GM19023 (cell line): ENCODE data around the gene AMDHD2.
A peak's percentile ranks its signal among the peaks of the same experiment; 100 is the strongest.

Experiments used
- ATAC-seq: cut with Tn5 transposase; IDR thresholded peaks from one replicate; pipeline ENCODE4 v1.9.1; 2021; ENCODE audit warnings: mild to moderate bottlenecking, moderate library complexity; ENCODE audit not compliant: unreplicated experiment

The AMDHD2 gene

DNA sequence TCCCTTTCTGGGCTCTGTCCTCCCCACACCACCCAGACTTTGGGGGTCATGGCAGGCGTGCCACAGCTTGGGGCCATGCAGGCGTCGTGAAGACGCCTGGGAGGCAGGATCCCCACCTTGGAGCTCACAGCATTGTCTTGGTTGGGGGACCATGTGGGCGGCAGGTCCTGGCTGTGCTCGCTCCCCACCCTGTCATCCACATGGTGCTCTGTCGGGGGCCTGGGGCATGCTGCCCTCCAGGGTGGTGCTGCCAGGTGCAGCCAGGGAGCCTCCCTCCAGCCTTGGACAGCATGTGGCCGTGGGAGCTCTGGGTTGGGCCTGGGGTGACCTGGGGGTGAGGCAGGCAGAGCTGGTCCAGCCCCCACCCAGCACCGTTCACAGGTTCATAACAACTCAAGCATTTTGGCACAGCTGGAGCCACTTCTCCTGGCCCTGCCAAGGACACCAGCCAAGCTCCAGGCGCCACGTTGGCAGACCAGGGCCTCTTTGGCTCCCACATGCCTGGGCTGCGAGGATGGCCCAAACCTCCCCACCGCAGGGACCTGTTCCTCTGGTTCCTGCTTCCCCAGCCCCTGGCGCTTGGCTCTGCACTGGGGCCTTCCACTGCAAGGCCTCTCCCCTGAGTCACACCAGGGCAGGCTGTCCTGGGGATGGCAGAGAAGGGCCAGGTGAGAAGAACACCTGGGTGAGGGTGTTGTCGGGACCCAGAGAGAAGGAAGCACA lies 21.5 kb upstream of the AMDHD2 start:
- ATAC-seq: no peak

DNA sequence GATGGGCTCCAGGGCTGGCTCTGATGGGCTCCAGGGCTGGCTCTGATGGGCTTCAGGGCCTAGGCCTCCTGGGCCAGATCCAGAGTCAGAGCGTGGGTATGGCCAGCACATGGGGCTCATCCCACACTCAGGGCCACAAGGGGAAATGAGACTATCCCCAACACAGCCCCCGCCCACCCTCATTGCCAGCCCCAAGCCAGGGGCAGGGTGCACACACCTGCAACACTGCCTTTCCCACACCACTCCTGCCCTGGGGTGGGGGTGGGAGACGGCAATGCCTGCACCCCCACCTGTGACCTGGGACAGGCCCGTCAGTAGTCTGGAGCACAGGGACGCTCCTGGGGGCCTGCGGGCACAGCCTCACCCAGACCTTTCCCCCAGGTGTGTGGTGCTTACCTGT lies 20.7 kb upstream of the AMDHD2 start:
- no peak for ATAC-seq

DNA sequence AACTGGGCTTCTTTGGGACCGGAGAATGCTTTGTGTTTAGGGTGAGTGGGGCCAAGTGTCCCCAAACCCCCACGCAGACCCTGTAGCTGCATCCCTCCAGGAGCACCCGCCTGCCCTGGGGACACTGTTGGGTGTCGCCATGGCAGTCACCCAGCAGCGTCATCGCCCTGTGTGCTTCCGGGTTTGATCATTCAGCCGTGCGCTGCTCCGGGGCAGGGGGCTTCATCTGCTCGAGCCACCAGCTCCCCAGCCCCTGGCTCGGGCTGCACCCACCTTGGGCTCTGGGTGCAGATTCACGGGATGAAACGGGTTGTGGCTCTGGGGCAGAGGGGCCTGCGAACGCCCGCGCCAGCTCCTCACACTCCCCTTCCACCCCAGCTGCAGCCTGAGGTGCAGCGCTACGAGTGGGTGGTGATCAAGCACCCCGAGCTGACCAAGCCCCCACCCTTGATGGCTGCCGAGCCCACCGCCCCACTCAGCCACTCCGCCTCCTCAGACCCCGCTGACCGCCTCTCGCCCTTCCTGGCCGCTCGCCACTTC lies 20.2 kb upstream of the AMDHD2 start:
- ATAC-seq: no peak

DNA sequence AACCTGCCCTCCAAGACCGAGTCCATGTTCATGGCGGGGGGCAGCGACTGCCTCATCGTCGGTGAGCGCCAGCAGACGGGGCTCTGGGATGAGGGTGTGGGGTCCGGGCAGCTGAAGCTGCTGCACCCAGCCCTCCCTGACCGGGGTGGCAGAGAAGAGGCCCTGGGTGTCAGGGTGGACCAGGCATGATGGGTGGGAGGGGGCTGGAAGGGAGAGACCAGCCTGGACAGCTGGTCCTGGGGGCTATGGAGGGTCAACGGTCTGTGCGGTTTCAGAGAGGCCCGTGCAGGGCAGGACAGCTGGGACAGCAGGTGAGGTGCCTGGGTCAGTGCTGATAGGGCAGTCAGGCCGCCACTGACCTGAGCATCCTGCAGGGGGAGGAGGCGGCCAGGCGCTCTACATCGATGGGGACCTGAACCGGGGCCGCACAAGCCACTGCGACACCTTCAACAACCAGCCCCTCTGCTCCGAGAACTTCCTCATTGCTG lies 19.7 kb upstream of the AMDHD2 start:
- no peak for ATAC-seq

DNA sequence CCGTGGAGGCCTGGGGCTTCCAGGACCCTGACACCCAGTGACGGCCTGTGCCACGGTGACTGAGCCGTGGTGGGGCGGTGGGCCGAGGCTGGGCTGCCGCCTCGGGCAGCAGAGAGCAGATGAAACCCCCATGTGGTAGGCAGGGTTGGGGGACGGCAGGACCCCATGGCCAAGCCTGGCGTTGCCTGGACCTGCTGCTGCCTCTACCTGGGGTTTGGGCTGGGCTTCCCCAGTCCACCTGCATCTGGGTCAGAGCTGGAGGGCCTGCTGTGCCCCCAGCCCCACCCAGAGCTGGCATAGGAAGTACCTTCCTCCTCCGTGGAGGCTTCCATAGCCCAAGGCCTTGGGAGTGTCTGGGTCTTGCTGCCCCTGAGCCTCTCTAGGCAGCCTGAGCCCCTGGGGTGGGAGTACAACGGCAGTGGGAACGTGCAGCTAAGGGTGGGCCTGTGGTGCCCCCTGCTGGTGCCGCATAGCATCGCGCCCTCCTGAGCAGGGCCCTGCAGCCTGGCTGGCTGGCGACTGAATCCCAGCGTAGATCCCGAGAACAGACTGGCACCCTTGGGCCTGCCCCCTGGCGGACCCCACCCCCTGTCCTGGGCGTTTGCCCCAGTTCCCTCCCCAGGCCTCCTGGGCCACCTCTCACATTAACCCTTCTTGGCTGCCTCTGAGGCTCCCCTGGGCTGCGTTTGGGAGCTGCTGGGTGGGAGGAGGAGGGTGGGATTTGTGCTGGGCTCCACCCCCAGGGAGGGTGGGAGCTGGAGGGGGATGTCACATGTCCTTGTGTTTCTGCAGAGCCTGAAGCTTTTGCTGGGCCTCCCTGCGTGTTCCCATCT lies 19.0 kb upstream of the AMDHD2 start:
- no peak for ATAC-seq

DNA sequence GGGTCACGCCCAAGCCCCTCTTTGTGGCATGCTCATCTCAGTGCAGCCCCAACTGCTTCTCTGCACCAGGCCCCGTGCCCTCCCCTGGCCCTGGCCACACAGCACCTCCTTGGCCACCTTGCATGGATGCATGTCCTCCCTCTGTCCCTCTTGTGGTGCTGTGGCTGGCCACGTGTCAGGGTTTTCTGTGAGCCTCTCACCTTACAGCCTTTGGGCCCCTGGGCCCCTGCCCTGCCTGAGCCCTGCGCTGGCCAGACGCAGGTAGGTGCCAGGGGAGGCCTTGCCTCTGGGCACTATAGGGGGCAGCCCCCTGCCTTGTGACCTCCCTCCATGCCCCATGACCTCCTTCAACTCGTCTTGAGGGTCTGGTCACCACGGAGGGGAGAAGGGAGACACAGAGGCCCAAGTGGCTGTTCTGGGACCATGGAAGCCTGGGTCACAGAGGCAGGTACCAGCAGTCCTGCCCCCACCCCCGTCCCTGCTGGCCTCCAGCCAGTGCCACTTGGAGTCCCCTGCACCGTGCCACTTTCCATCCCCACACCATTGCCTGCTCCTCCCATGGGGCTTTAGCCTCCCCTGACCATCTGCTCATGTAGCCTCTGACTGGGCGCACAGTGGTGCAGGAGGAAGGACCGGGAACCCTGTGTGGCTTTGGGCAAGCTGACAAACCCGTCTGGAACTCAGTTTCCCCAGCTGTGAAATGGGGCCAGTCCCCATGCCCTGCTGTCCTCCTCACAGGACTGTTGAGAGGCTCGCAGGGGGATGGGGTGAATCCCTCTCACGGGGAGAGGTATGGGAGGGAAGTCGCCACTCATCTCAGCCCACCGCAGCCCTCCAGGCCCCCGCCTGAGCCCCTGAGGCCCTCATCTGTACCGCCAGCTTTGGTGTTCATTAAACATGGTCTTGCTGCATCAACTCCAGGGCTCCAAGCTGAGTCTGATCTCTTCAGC lies 17.9 kb upstream of the AMDHD2 start:
- no peak for ATAC-seq

DNA sequence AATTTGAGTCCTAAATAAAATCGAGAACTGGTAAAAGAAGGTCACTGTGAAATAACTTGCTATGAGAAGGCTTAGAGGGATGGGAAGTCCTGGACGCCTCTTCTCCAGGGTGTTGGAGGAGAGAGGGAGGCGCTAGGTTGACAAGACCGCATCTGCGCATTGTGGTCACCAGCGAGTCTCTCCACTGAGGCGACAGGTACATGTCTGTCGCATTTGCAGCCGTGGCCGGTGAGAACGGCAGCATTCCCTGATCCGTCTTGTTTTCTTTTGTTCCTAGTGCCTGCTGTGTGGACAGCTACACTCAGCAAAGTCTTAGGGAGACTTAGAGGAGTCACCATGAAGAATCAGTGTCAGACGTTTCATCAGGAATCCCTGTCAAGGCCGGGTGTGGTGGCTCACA lies 14.5 kb upstream of the AMDHD2 start:
- no peak for ATAC-seq

DNA sequence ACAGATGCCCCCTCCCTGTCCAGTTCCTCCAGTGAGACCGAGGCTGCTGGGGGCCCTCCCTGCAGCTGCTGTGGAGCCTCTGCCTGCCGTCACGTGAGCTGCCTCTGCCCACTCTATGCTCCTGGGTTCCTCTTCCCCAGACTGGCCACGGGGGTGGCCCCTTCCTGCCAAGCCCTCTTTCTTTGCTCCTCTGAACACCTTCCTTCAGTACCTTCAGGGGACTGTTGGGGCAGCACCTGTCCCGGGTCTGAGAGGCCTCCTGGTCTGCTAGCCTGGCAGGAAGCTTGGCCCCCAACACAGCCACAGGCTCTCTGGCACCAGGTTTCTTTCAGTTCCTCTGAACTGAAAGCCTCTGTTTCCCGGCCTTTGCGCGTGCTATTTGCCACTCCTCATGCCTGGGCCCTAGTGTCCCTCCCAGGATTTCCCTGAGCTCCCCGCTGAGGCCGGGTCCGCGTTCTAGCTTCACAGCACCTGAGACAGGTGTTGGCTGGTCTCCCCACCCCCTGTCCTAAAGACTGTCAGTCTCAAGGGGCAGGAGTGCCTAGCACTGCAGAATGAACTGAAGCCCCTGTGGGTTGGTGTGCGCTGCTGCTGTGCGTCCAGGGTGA lies 13.0 kb upstream of the AMDHD2 start:
- no peak for ATAC-seq

DNA sequence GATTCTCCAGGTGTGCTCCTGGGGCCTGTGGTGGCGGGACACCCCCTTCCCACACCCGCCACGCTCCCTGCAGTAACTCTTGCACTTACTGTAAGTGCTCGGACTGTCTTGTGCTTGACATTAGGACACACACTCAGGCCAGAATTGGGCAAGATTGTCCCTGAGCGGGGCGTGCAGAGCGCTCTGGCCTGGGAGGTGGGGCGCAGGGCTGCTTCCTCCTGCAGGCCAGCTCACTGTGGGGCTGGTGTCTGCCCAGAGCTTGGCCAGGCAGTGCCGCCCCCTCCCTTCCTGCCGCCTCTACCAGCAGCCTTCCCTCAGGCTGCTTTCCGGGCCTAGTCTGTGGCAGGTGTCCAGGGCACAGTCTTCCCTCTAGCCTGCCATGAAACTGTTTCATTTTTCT lies 12.5 kb upstream of the AMDHD2 start:
- ATAC-seq: no peak

DNA sequence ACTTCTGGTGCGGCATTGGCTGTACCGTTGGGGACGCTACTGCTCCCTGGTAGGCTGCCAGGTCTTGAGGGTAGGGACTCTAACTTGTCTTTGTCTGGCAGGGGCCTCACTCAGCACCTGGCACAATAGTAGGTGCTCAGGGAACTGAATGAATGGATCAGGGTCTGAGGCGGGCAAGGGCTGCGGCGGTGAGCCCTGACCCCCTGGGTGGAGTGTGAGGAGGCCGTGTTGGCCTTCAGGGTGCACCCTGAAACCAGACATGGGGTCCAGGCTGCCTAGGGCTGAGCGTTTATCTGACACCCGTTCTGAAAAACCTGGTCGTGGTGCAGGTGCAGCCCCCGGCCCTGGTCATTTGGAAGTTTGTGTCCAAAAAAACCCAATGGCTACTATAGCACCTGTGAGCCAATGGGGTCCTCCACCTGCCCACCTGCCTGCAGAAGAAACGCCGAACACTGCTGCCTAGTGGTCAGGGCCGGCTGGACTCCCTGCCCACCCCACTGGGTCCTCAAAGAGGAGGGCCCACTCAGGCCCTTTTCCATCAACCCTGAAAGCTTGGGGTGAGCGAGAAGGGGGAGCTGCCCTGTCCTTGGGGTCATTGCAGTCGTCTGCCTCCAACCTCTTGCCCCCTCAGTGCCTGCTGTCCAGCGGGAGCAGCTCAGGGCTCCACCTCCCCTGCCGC lies 11.3 kb upstream of the AMDHD2 start:
- no peak for ATAC-seq

DNA sequence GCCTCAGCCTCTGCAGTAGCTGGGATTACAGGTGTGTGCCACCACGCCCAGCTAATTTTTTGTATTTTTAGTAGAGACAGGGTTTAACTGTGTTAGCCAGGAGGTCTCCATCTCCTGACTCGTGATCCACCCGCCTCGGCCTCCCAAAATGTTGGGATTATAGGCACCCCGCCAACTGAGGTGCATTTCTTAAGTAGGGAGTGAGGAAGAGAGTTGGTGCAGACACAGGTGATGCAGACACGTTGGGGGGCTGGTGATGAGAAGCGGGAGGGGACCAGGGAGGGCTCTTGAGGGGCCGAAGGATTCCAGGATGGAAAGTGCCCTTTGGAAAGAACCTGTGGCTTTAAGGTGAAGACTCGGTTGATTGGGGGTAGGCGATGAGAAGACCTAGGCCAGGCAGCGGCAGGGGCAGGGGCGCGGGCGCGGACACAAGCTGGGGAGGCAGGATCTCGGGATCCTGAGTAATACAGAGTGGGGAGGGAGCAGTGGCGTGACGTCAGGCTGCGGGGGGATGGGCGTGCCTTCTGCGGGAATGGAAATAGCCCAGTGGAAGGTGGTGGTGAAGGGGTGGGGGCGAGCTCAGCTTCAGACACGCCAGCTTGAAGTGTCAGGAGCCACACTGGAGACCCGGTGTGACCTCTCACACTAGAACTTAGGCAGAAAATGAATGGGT lies 8.9 kb upstream of the AMDHD2 start:
- ATAC-seq: no peak

DNA sequence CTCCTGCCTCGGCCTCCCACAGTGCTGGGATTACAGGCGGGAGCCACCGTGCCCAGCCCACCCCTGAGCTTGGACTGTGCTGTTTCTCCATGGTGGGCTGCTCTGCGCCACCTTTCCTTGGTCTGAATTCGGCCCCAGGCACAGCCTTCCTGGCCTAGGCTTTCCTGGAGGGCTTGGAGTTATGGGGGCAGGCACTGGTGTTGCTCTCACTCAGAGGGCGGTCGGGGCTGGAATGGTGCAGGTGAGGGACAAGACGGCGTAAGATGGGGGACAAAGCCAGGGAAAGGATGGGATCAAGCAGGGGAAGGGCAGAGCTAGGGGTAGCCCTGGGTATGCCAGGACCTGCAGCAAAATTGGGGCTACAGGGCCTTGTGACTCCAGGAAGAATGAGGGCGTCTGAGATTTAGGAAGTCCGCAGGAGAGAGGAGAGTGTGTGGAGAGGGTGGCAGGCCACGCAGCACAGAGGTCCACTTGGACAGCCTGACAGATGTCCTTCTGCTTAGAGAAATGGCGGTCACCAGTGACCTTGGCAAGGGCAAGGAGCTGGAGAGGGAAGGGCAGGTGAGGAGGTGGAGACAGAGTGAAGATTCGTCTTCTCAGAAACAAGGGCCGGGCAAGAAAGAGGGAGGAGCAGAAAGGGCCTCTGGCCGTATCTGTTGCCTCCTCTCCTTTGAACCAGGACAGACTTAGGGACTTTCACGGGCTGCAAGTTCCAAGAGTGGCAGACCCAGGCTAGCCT lies 8.0 kb upstream of the AMDHD2 start:
- no peak for ATAC-seq

DNA sequence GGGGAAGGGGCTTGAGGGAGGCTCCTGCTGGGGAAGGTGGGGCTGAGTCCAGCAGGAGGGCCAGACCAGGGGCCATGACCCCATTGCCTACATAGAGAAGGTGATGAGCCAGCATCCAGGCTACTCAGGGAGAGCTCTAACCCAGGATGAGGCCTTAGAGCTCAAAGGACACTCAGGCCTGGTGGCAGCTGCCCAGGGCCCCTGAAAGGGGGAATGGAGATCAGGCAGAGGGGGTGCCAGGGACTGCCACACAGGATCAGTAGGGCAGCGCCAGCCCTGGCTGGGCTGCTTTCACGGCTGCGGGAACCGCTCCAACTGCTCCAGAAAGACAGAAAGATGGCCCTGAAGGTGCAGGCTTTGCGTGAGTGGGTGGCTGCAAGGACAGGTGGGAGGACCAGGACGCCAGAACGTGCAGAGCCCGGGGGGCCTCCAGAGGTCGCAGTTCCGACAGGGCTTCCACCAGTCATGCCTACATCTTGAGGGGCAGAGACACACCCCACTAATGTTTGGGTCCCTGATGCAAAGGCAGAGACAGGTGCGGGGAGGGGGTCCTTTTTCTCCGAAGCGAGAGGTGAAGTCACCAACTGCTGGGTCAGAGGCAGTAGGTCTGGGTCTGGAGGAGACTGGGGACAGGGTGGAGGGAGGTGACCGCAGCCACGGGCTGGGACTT lies 7.3 kb upstream of the AMDHD2 start:
- ATAC-seq: no peak

DNA sequence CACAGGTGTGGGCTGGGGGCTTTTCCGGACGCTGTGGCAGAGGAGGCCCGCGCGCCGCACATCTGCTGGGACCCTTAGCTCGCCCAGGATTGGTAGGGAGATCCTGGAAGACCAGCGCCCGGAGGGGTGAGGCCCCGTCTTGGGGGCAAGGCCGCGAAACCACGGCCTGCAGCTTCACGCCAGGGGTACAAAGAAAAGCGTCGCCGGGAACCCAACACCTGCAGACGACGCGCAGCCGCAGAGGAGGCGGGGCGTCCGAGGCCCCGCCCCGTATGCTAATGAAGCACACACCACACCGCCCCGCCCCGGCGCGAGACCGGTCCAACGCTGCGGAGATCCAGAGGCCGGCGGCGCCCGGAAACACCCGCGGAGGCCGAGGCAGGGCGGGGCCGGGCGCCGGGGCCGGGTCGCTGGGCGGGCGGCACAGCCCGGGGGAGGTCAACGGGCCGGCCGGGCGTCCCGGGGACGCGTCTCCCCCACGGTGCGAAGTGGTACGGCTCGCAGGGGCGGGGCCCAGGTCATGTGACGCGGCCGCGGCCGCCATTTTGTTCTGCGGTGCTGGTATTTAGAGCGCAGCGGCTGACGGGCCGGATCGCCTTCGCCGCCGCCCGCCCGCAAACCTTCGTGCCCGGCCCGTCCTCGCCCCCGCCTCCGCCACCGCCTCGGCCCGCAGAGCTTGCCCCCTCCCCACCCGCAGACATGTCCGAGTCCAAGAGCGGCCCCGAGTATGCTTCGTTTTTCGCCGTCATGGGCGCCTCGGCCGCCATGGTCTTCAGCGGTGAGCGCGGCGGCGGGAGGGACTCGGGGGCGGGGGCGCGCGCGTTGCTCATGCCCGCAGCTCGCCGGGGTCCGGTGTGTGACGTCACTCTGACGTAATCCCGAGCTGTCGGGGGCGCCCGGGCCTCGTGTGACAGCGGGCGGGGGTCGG lies 6.5 kb upstream of the AMDHD2 start, which contains the start of gene ATP6V0C:
TSS of gene ATP6V0C (plus strand) at position 548 of the 928 bp plus-strand sequence. CDS start at position 700, 152 bp downstream.
- ATAC-seq: peak; percentile 70

DNA sequence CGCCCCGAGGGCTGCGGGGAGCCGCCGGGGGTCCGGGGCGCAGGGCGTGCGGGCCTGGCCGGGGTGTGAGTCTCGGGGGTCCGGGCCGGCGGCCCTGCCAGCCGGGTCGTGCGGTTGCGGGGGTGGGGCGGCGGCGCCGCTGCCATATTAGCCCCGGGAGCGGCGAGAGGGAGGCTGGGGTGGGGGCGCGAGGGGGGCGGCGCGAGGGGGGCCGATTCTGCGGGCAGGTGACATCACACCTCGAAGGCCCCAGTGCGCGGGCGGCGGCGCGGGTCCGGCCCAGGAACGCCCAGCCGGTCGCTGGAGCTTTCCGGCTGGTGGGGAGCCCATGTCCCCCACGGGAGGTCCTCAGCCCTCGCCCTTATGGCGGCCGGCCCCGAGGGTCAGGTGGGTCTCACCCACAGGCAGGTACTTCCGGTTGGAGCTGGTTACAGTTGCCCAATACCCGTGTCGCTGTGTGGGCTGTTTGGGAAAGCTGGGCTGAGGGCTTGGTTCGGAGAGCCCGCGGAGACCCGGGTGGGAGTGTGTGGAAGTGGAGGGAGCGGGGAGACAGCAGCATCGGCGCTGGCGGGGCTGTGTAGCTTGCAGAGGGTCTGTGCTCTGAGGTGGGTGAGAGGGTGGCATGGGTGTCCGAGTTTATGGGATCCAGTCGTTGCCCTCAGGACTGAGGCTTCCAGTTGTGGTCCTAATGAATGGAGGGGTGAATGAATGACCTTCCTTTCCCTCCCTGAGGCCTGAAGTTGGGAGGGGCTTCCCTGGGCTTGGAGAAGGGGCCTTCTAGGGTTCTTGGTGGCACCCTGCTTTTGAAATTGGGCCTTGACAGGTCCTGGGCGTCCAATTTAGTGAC lies 5.6 kb upstream of the AMDHD2 start:
- peak; percentile 6 for ATAC-seq
